GM19397 (cell line): ENCODE results near the gene CLSTN2.

Experiments used
- ATAC-seq: cut with Tn5 transposase; IDR thresholded peaks from one replicate; pipeline ENCODE4 v1.9.1; 2021; ENCODE audit warnings: mild to moderate bottlenecking, moderate library complexity; ENCODE audit not compliant: unreplicated experiment

The CLSTN2 gene

GRCh38 chr3:140219923-140220452 is 285.0 kb downstream of the CLSTN2 start:
- no peak for ATAC-seq

GRCh38 chr3:140223197-140223596 is 288.2 kb downstream of the CLSTN2 start:
- no peak for ATAC-seq

GRCh38 chr3:140223631-140224030 is 288.6 kb downstream of the CLSTN2 start:
- ATAC-seq = no peak

GRCh38 chr3:140224307-140224706 is 289.3 kb downstream of the CLSTN2 start:
- ATAC-seq = no peak

- no peak for ATAC-seq
Measured at GRCh38 chr3:140225996-140226395, 291.0 kb downstream of the CLSTN2 start.

- ATAC-seq = no peak
Measured at GRCh38 chr3:140233702-140234101, 298.7 kb downstream of the CLSTN2 start.

- ATAC-seq = no peak
Measured at GRCh38 chr3:140234256-140234655, 299.3 kb downstream of the CLSTN2 start.

- ATAC-seq = no peak
Measured at GRCh38 chr3:140236836-140237501, 302.0 kb downstream of the CLSTN2 start.

- no peak for ATAC-seq
Measured at GRCh38 chr3:140238646-140239314, 303.8 kb downstream of the CLSTN2 start.

GRCh38 chr3:140242818-140243276 is 307.9 kb downstream of the CLSTN2 start:
- ATAC-seq = no peak

GRCh38 chr3:140243575-140243974 is 308.6 kb downstream of the CLSTN2 start:
- no peak for ATAC-seq

- ATAC-seq = no peak
Measured at GRCh38 chr3:140244893-140245292, 309.9 kb downstream of the CLSTN2 start.

GRCh38 chr3:140246578-140246977 is 311.6 kb downstream of the CLSTN2 start:
- ATAC-seq = no peak

GRCh38 chr3:140247775-140248174 is 312.8 kb downstream of the CLSTN2 start:
- ATAC-seq = no peak

- no peak for ATAC-seq
Measured at GRCh38 chr3:140249188-140249587, 314.2 kb downstream of the CLSTN2 start.

GRCh38 chr3:140250010-140250855 is 315.2 kb downstream of the CLSTN2 start:
- ATAC-seq = no peak

- ATAC-seq = no peak
Measured at GRCh38 chr3:140250945-140251344, 316.0 kb downstream of the CLSTN2 start.

GRCh38 chr3:140251678-140252077 is 316.7 kb downstream of the CLSTN2 start:
- ATAC-seq = no peak

- ATAC-seq = no peak
Measured at GRCh38 chr3:140252812-140253656, 318.0 kb downstream of the CLSTN2 start.

- ATAC-seq = no peak
Measured at GRCh38 chr3:140258222-140258724, 323.3 kb downstream of the CLSTN2 start.
